ENCODE results near the gene DENND11. TPM values are rescaled to one million over a fixed set of nuclear protein-coding genes. Genes with fewer than 3 reads are reported as not detected.
A peak's percentile ranks its signal among the peaks of the same experiment; 100 is the strongest.

DENND11 gene
- total RNA-seq, 1 donor from 2014 or later: 8.5 TPM

DNA sequence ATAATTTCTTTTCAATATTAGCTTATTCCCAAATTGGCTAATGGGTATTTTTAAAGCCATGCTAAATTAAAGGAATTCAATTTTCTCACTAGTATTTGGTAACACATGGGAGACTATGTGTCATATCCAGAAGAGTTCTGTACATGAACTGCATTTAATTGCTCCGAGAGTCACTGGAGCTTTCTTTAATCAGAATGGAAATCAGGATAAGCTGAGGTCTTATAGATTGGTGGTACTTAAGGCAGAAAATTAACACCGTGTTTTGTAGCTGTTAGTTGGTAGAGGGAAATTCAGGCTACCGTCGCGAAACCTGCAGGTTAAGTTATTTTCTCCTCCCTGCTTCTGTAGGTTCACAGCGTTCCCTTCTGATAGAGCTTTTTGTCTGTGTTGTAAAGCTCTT lies 6.4 kb upstream of the DENND11 start, which contains the start of gene WEE2:
Gene WEE2, plus strand, starts transcription at position 3 of the 400 bp plus-strand sequence. CDS start 406 bp downstream, outside the sequence.
- H3K27me3 ChIP-seq (ENCODE audit: low read depth): no peaks in the 10 kb centered on the region
- no peak for DNase-seq
- intact Hi-C loops (cut with micrococcal nuclease): no loop called here
- H3K27ac ChIP-seq (replicated peaks): no peak within 1 kb of the TSS
- H3K36me3 ChIP-seq: no peaks in the 10 kb centered on the region
- H3K4me1 ChIP-seq: no peaks in the 10 kb centered on the region
- H3K9me3 ChIP-seq (replicated peaks): no peaks in the 10 kb centered on the region
- TF ChIP-seq, protein P1, sequence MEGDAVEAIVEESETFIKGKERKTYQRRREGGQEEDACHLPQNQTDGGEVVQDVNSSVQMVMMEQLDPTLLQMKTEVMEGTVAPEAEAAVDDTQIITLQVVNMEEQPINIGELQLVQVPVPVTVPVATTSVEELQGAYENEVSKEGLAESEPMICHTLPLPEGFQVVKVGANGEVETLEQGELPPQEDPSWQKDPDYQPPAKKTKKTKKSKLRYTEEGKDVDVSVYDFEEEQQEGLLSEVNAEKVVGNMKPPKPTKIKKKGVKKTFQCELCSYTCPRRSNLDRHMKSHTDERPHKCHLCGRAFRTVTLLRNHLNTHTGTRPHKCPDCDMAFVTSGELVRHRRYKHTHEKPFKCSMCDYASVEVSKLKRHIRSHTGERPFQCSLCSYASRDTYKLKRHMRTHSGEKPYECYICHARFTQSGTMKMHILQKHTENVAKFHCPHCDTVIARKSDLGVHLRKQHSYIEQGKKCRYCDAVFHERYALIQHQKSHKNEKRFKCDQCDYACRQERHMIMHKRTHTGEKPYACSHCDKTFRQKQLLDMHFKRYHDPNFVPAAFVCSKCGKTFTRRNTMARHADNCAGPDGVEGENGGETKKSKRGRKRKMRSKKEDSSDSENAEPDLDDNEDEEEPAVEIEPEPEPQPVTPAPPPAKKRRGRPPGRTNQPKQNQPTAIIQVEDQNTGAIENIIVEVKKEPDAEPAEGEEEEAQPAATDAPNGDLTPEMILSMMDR (IDR thresholded peaks at IDR 0.05; ENCODE audit: borderline replicate concordance): no peak
- no peak within 1 kb of the TSS for H3K4me3 ChIP-seq

DNA sequence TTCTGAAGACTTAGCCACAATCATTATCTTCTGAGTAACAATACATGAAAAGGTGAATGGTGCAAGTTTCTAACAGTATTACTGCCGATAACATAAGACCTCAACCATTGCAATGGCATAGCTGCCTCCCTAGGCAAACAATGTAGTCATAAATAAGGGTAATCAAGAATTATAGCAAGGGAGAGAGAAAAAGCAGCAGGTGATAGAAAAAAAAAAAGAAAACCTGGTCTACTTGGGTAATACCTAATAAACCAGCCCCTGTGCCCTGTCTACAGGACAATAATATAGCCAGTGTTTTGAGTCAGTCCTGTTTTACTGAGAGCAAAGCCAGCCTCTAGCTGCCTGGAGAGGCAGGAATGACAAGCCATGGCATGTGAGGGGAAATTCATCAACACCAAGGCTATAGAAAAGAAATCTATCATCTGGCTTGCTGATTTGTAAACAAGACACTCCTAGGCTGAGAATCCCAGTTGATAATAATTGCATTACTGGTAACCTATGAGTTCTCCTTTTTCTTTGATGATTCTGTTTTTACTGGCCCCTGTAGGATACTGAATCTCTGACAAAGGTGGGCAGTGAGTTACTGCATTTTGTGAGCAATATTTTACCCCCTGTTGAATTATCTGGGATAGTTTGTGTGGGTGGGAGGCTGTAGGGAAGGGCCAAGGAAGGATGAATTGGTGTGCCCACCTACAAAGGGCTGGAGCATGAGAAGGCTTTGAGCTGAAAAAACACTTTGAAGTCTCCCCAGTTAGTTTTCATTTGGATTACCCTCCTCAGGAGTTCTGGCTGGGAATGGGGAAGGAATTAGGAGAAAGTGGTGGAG lies 4.5 kb upstream of the DENND11 start:
- peaks cover 15% of the 10 kb centered on the region for H3K4me1 ChIP-seq
- TF ChIP-seq, protein P1 (IDR thresholded peaks at IDR 0.05; ENCODE audit: borderline replicate concordance): no peak
- no peaks in the 10 kb centered on the region for H3K27me3 ChIP-seq (ENCODE audit: low read depth)
- H3K27ac ChIP-seq (replicated peaks): no peak overlapping the region
- intact Hi-C loops (cut with micrococcal nuclease): no loop called here
- H3K9me3 ChIP-seq (replicated peaks): no peaks in the 10 kb centered on the region
- DNase-seq: no peak
- no peaks in the 10 kb centered on the region for H3K36me3 ChIP-seq
- H3K4me3 ChIP-seq: no peak overlapping the region

DNA sequence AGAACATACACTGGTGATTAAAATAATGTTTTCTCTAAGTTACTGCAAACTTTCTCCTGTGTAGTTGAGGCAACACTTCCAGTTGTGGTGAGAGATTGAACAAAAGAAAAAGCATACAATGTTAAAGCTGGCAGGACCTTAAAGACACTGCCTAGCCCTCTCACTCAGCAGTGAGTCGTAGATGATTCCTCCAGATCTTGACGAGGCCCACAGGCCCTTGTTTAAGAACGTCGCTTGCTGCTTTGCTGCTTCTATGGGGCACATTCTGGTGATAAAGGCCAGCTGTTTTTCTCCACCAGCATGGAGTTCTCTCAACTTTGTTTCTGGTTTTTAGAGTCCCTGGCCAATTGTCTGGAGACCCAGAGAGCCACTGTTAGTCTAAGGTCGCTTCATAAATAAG lies 2.8 kb upstream of the DENND11 start:
- peaks cover 32% of the 10 kb centered on the region for H3K4me1 ChIP-seq
- no peak for DNase-seq
- H3K36me3 ChIP-seq: no peaks in the 10 kb centered on the region
- TF ChIP-seq, protein P1 (IDR thresholded peaks at IDR 0.05; ENCODE audit: borderline replicate concordance): no peak
- no peak overlapping the region for H3K4me3 ChIP-seq
- H3K27ac ChIP-seq (replicated peaks): no peak overlapping the region
- H3K27me3 ChIP-seq (ENCODE audit: low read depth): no peaks in the 10 kb centered on the region
- intact Hi-C loops (cut with micrococcal nuclease): no loop called here
- H3K9me3 ChIP-seq (replicated peaks): no peaks in the 10 kb centered on the region

DNA sequence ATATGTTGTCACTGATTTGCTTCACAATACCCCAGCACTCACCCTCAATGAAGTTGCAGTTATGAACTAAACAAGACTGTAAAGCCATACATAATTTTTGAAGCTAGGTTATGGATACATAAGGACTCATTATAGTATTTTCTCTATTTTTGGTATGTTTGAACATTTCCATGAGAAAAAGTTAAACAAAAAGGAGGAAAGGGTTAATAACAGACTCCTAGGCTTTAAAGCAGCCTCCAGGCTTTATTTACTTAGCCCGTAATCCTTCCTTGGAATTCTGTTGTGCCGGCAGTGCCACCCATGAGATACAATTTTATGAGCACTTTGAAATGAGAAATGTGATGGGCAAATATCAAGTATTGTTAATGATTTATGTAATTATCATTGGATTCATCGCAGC lies 2.1 kb upstream of the DENND11 start:
- H3K27ac ChIP-seq (replicated peaks): no peak overlapping the region
- no peaks in the 10 kb centered on the region for H3K36me3 ChIP-seq
- H3K27me3 ChIP-seq (ENCODE audit: low read depth): no peaks in the 10 kb centered on the region
- intact Hi-C loops (cut with micrococcal nuclease): no loop called here
- H3K4me1 ChIP-seq: peaks cover 36% of the 10 kb centered on the region
- no peaks in the 10 kb centered on the region for H3K9me3 ChIP-seq (replicated peaks)
- no peak for DNase-seq
- no peak overlapping the region for H3K4me3 ChIP-seq
- TF ChIP-seq, protein P1 (IDR thresholded peaks at IDR 0.05; ENCODE audit: borderline replicate concordance): no peak

DNA sequence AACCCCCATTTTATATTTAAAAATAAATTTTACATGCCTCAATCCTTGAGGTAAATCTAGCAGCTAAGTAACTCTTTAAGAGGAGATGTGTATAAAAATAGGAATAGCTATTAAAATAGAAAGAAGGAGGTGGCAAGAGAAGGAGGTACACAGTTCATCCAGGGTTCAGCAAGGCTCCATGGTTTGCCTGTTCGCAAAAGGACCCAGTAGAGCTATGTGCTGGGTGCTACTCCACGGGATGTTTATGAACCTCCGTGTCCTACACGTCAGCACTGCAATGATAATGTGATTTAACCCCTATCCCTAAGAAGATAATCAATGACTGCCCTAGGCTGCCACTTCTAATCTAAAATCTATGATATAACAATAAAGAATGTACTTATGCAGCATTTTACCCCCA lies 926 bp upstream of the DENND11 start:
- Histone ChIP-seq H3K36me3 (no peaks in the 10 kb centered on the region), H3K27me3 (ENCODE audit: low read depth) (no peaks in the 10 kb centered on the region), H3K4me3 (peak overlapping the region; percentile 93), H3K4me1 (peaks cover 40% of the 10 kb centered on the region), H3K27ac (replicated peaks) (no peak overlapping the region), H3K9me3 (replicated peaks) (no peaks in the 10 kb centered on the region)
- TF ChIP-seq, protein P1 (IDR thresholded peaks at IDR 0.05; ENCODE audit: borderline replicate concordance): no peak
- intact Hi-C loops (cut with micrococcal nuclease): no loop called here
- DNase-seq: no peak
